CD14-positive monocyte (primary cell): ENCODE measurements around the gene DNMT3A. TPM values are rescaled to one million over a fixed set of nuclear protein-coding genes. Genes with fewer than 3 reads are reported as not detected.

Experiments
- DNase-seq, 3 donors: peaks; one replicate each; pipeline ENCODE4 v3.0.0-alpha.2; 2011 to 2022
- H2AFZ ChIP-seq: 2 replicates; pipeline ENCODE4 v1.6.0; 2012; ENCODE audit warnings: mild to moderate bottlenecking, low read depth, low read length, inconsistent platforms; ENCODE audit not compliant: insufficient read depth, poor library complexity, severe bottlenecking
- H3K27ac ChIP-seq, 2 donors: 1 replicate in 1 of 2; 2 replicates in 1 of 2; pipeline ENCODE4 v1.5.1; 2012 to 2013; ENCODE audit warnings: low read length in 2 of 2, control low read depth in 1 of 2, inconsistent platforms in 1 of 2, low read depth in 1 of 2, mild to moderate bottlenecking in 1 of 2
- H3K27me3 ChIP-seq, 2 donors: one replicate each; pipeline versions ENCODE4 v1.6.0 to v1.6.1; 2011 to 2013; ENCODE audit warnings: low read length in 2 of 2; ENCODE audit not compliant: control insufficient read depth in 2 of 2, insufficient read depth in 2 of 2
- H3K36me3 ChIP-seq, 2 donors: replicated peaks in 1 of 2; 1 replicate in 1 of 2; 2 replicates in 1 of 2; pipeline versions ENCODE4 v1.5.1 to v1.6.1; 2012 to 2013; ENCODE audit warnings: low read length in 2 of 2, control low read depth in 1 of 2, inconsistent platforms in 1 of 2, mild to moderate bottlenecking in 1 of 2; ENCODE audit not compliant: insufficient read depth in 2 of 2, control insufficient read depth in 1 of 2
- H3K4me1 ChIP-seq, 2 donors: 1 replicate in 1 of 2; 2 replicates in 1 of 2; pipeline versions ENCODE4 v1.5.1 to v1.6.1; 2012 to 2013; ENCODE audit warnings: low read length in 2 of 2, control low read depth in 1 of 2, inconsistent platforms in 1 of 2, mild to moderate bottlenecking in 1 of 2, moderate library complexity in 1 of 2; ENCODE audit not compliant: insufficient read depth in 2 of 2, control insufficient read depth in 1 of 2
- H3K4me2 ChIP-seq: replicated peaks from 2 replicates; pipeline ENCODE3; 2012; ENCODE audit warnings: low read length, moderate library complexity, mild to moderate bottlenecking; ENCODE audit not compliant: poor library complexity, severe bottlenecking; ENCODE audit errors: extremely low read depth
- H3K4me3 ChIP-seq, 3 experiments: fragments of 200-600 bp in 1 of 3; sonication (generic) in 1 of 3; replicated peaks in 1 of 3; 1 replicate in 2 of 3; 2 replicates in 1 of 3; pipeline ENCODE4 v1.5.1; 2011 to 2013; ENCODE audit warnings: low read length in 3 of 3, mild to moderate bottlenecking in 3 of 3, control low read depth in 2 of 3, low read depth in 2 of 3, inconsistent platforms in 1 of 3, moderate library complexity in 1 of 3
- H3K79me2 ChIP-seq: 2 replicates; pipeline ENCODE4 v1.6.0; 2012; ENCODE audit warnings: mild to moderate bottlenecking, control low read depth, inconsistent platforms, low read length, moderate library complexity; ENCODE audit not compliant: insufficient read depth
- H3K9ac ChIP-seq: 2 replicates; pipeline ENCODE4 v1.6.0; 2017; ENCODE audit warnings: low read length, mild to moderate bottlenecking; ENCODE audit not compliant: insufficient read depth, poor library complexity, severe bottlenecking
- H3K9me3 ChIP-seq, 2 donors: replicated peaks in 1 of 2; 1 replicate in 1 of 2; 2 replicates in 1 of 2; pipeline versions ENCODE4 v1.5.1 to v1.6.1; 2012 to 2013; ENCODE audit warnings: low read length in 2 of 2, control low read depth in 1 of 2; ENCODE audit not compliant: control insufficient read depth in 1 of 2, insufficient read depth in 1 of 2
- H4K20me1 ChIP-seq: 2 replicates; pipeline ENCODE4 v1.6.0; 2012; ENCODE audit warnings: mild to moderate bottlenecking, low read length, control low read depth, moderate library complexity; ENCODE audit not compliant: insufficient read depth
- H3K27ac Mint-ChIP-seq, 7 donors: one replicate each; pipeline ENCODE4 v1.8.0; 2020; ENCODE audit warnings: mild to moderate bottlenecking in 7 of 7, mixed read lengths in 7 of 7, moderate library complexity in 6 of 7, inconsistent platforms in 2 of 7
- H3K27me3 Mint-ChIP-seq, 3 donors: one replicate each; pipeline ENCODE4 v1.8.0; 2021 to 2022; ENCODE audit warnings: low read depth in 3 of 3, mild to moderate bottlenecking in 3 of 3, mixed read lengths in 3 of 3, moderate library complexity in 3 of 3, inconsistent platforms in 1 of 3
- H3K36me3 Mint-ChIP-seq, 2 donors: one replicate each; pipeline ENCODE4 v1.8.0; 2020; ENCODE audit warnings: mixed read lengths in 2 of 2, inconsistent platforms in 1 of 2, mild to moderate bottlenecking in 1 of 2
- H3K4me1 Mint-ChIP-seq: one replicate; pipeline ENCODE4 v1.8.0; 2020; ENCODE audit warnings: mild to moderate bottlenecking, mixed read lengths
- H3K4me3 Mint-ChIP-seq, 2 donors: one replicate each; pipeline ENCODE4 v1.8.0; 2020; ENCODE audit warnings: mild to moderate bottlenecking in 2 of 2, mixed read lengths in 2 of 2, moderate library complexity in 1 of 2
- H3K9me3 Mint-ChIP-seq, 7 donors: one replicate each; pipeline ENCODE4 v1.8.0; 2020 to 2022; ENCODE audit warnings: mixed read lengths in 7 of 7, mild to moderate bottlenecking in 6 of 7, moderate library complexity in 6 of 7, inconsistent platforms in 2 of 7
- CTCF ChIP-seq: fragments of 200-600 bp; IDR thresholded peaks from one replicate; pipeline ENCODE4 v1.8.0; 2022; ENCODE audit warnings: antibody characterized with exemption, mild to moderate bottlenecking
- WGBS: methylation state at CpG from one replicate; pipeline ENCODE4 v1.1.5; 2013; ENCODE audit warnings: missing lambda C conversion rate; ENCODE audit not compliant: insufficient coverage; 5-methylcytosine and 5-hydroxymethylcytosine counted together
- intact Hi-C, 2 donors: fragments of 100-400 bp; cut with micrococcal nuclease; formaldehyde crosslinking; loops; one replicate each; pipeline versions ENCODE4 v1.15.0 to v1.15.1; 2023
- polyA plus RNA-seq, 3 donors: library from polyadenylated mRNA; depleted of rRNA in 1 of 3; unstranded in 2 of 3; stranded (reverse) in 1 of 3; fragments of 300-500 nt in 2 of 3; fragments of >200 nt in 1 of 3; fragmentation: Illumina TruSeq in 2 of 3; gene quantifications; 1 replicate in 2 of 3; 2 replicates in 1 of 3; pipeline ENCODE4 v1.2.3, GENCODE V29; 2012 to 2021

DNMT3A gene
- polyA plus RNA-seq, 3 donors, result 1.7 to 7.9 (median 2.7) TPM

DNA sequence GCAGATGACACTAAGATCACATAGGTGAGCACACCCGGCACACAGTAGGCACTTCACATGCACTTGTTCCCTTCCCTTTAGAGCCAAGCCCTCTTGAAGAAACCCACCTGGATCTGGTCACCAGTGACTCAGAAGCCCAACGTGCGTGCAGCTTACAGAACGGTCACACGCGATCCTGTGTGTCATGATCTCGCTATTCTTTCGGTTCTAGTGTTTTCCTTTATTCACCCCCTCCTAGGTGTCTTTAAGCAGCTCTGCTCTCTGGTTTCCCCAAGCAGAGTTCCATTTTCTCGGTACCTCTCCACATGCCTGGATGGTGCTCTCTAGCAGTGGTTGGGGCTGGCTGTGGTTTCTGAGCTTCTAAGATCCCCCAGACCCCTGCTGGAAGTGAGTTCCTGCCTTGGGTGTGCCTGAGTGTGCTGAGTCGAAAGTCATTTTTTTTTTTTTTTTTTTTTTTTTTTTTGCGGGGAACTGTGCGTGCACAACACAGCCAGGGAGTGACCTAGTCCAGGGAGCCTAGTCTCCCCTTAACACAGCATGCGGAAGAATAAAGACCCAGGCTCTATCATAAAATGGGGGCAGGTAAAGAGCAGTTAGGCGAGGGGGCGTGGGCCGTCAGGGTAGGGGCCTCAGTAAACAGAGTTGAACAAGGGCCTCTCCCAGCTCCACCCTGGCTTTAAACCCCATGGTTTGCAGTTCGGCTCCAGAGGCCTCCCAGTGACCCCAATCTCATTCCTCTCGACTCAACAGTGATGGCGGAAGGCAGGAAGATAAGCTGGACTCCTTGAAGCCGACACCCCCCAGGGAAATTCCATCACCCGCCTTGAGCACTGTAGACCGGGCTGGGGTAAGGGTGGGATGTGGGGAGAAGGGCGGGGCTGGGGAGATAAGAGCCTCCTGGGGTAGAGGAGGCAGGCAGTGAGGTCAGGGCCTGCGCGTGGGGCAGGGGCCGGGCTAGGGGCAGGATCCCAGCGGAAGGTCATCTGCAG is 29.8 kb upstream of the DNMT3A start:
- no peaks in the 10 kb centered on the region for H3K36me3 ChIP-seq
- Mint-ChIP-seq H3K36me3 (no peaks in the 10 kb centered on the region), H3K27ac (no peak overlapping the region), H3K27me3 (peaks cover 8 to 10% (median 10%) of the 10 kb centered on the region in 3 donors), H3K4me3 (no peak overlapping the region), H3K4me1 (peaks cover 8% of the 10 kb centered on the region), H3K9me3 (no peaks in the 10 kb centered on the region)
- H3K27me3 ChIP-seq, result no peaks in the 10 kb centered on the region
- H4K20me1 ChIP-seq, result no peaks in the 10 kb centered on the region
- WGBS, result 94% methylated on average over 17 of the region's 27 CpGs
- no peak overlapping the region for H3K9ac ChIP-seq
- peaks cover 4 to 5% of the 10 kb centered on the region in 2 donors for H3K4me1 ChIP-seq
- TF ChIP-seq CTCF, result no peak
- H3K4me2 ChIP-seq, result no peak overlapping the region
- H3K4me3 ChIP-seq, result no peak overlapping the region
- no peaks in the 10 kb centered on the region for H3K79me2 ChIP-seq
- DNase-seq, result no peak
- intact Hi-C loops, result no loop called here
- H3K27ac ChIP-seq, result no peak overlapping the region
- no peaks in the 10 kb centered on the region for H3K9me3 ChIP-seq
- no peak overlapping the region for H2AFZ ChIP-seq

DNA sequence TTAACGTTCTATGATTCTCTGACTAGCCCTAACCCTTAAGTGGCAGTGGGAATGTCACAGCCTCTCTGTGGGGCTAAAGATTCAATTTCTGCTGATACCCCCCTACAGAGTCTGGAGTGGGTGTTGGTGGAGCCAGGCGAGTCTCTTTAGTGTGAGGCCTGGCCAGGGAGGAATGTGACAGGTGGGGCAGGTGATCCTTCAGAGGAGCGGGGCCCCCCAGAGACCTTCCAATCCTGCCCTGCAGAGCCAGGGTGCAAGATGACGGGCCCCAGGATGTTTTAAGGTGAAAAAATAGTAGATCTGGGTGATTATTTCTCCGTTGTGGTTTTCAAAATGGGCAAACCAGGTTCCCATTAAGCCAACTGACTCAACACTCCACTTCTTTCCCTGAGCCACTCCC is 28.2 kb upstream of the DNMT3A start:
- intact Hi-C loops, result no loop called here
- Mint-ChIP-seq H3K27me3 (peaks cover 8 to 10% (median 8%) of the 10 kb centered on the region in 3 donors), H3K4me3 (no peak overlapping the region), H3K27ac (no peak overlapping the region), H3K4me1 (no peaks in the 10 kb centered on the region), H3K36me3 (no peaks in the 10 kb centered on the region), H3K9me3 (no peaks in the 10 kb centered on the region)
- DNase-seq, result no peak
- no peaks in the 10 kb centered on the region for H4K20me1 ChIP-seq
- H3K4me1 ChIP-seq, result no peaks in the 10 kb centered on the region
- H2AFZ ChIP-seq, result no peak overlapping the region
- H3K79me2 ChIP-seq, result no peaks in the 10 kb centered on the region
- no peak overlapping the region for H3K4me3 ChIP-seq
- no peaks in the 10 kb centered on the region for H3K36me3 ChIP-seq
- H3K4me2 ChIP-seq, result no peak overlapping the region
- TF ChIP-seq CTCF, result no peak
- WGBS, result 100% methylated on average over 1 of the region's 5 CpGs
- H3K27ac ChIP-seq, result no peak overlapping the region
- H3K9me3 ChIP-seq, result no peaks in the 10 kb centered on the region
- H3K9ac ChIP-seq, result no peak overlapping the region
- no peaks in the 10 kb centered on the region for H3K27me3 ChIP-seq
